LNCaP clone FGC (cell line): ENCODE measurements around the gene DNAJC13.

ENCODE experiments used
- DNase-seq: peaks from one replicate; pipeline ENCODE4 v3.0.0-alpha.2; 2011; ENCODE audit warnings: low read depth
- H3K4me3 ChIP-seq: 2 replicates; pipeline ENCODE4 v1.5.1; 2011; ENCODE audit warnings: mild to moderate bottlenecking, low read depth, low read length, control low read depth
- TF ChIP-seq, protein P1 (sequence below): IDR thresholded peaks from 2 replicates; pipeline ENCODE4 v1.5.1; 2012; ENCODE audit warnings: mild to moderate bottlenecking; ENCODE audit not compliant: control insufficient read depth, insufficient read depth; ENCODE audit errors: extremely low read depth

Gene DNAJC13

GRCh38 chr3:132545471-132545870 lies 128.2 kb downstream of the DNAJC13 start:
- DNase-seq: no peak
- TF ChIP-seq, protein P1, sequence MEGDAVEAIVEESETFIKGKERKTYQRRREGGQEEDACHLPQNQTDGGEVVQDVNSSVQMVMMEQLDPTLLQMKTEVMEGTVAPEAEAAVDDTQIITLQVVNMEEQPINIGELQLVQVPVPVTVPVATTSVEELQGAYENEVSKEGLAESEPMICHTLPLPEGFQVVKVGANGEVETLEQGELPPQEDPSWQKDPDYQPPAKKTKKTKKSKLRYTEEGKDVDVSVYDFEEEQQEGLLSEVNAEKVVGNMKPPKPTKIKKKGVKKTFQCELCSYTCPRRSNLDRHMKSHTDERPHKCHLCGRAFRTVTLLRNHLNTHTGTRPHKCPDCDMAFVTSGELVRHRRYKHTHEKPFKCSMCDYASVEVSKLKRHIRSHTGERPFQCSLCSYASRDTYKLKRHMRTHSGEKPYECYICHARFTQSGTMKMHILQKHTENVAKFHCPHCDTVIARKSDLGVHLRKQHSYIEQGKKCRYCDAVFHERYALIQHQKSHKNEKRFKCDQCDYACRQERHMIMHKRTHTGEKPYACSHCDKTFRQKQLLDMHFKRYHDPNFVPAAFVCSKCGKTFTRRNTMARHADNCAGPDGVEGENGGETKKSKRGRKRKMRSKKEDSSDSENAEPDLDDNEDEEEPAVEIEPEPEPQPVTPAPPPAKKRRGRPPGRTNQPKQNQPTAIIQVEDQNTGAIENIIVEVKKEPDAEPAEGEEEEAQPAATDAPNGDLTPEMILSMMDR: no peak
- no peak overlapping the region for H3K4me3 ChIP-seq

GRCh38 chr3:132549169-132549568 lies 131.9 kb downstream of the DNAJC13 start:
- DNase-seq: no peak
- no peak overlapping the region for H3K4me3 ChIP-seq
- TF ChIP-seq, protein P1: no peak

- TF ChIP-seq, protein P1: no peak
- no peak overlapping the region for H3K4me3 ChIP-seq
- no peak for DNase-seq
Observed at GRCh38 chr3:132549890-132550578, 132.7 kb downstream of the DNAJC13 start.

- H3K4me3 ChIP-seq: no peak overlapping the region
- TF ChIP-seq, protein P1: no peak
- DNase-seq: no peak
Observed at GRCh38 chr3:132550579-132551305, 133.4 kb downstream of the DNAJC13 start.

- TF ChIP-seq, protein P1: no peak
- H3K4me3 ChIP-seq: no peak overlapping the region
- no peak for DNase-seq
Observed at GRCh38 chr3:132553826-132554225, 136.5 kb downstream of the DNAJC13 start.

DNA sequence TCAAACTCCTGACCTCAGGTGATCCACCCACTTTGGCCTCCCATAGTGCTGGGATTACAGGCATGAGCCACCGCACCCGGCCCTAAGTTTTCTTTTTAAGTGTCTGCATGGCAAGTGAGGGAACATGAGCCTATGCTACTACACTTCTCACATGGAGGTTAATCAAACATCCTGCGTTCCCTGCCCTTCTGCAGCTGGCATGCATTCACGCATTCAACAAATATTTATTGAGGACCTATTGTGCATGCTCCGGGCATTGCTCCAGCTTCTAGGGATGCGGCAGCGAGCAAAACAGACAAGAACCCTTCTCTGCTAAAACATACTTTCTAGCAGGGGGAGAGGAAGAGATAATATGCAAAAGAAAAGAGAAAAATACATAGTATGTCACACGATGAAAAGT lies 137.1 kb downstream of the DNAJC13 start:
- peak; percentile 43 for DNase-seq
- H3K4me3 ChIP-seq: no peak overlapping the region
- TF ChIP-seq, protein P1: no peak
